Adrenal gland (tissue), 12 donors: ENCODE data around the gene ABHD16A. TPM values are rescaled to one million over a fixed set of nuclear protein-coding genes. Genes with fewer than 3 reads are reported as not detected.

Source experiments
- DNase-seq, 7 donors: peaks; one replicate each; pipeline ENCODE4 v3.0.0-alpha.2; 2019 to 2020
- H3K27ac ChIP-seq, 5 donors: fragments of 200-600 bp; sonication (generic) in 4 of 5; 1 replicate in 3 of 5; 2 replicates in 2 of 5; pipeline versions ENCODE4 v1.5.1 to v1.8.0; 2016 to 2020; ENCODE audit warnings: mild to moderate bottlenecking in 1 of 5
- H3K27me3 ChIP-seq: fragments of 200-600 bp; 2 replicates; pipeline ENCODE4 v1.8.0; 2021
- H3K36me3 ChIP-seq, 2 donors: fragments of 200-600 bp; replicated peaks in 1 of 2; 1 replicate in 1 of 2; 2 replicates in 1 of 2; pipeline versions ENCODE4 v1.5.1 to v1.8.0; 2018 to 2022
- H3K4me1 ChIP-seq, 2 donors: fragments of 200-600 bp; replicated peaks in 1 of 2; 1 replicate in 1 of 2; 2 replicates in 1 of 2; pipeline versions ENCODE4 v1.5.1 to v1.8.0; 2018 to 2021
- H3K4me3 ChIP-seq, 4 donors: fragments of 200-600 bp; sonication (generic) in 3 of 4; one replicate each; pipeline ENCODE4 v1.5.1; 2016 to 2018
- H3K9me3 ChIP-seq, 3 donors: fragments of 200-600 bp; sonication (generic) in 1 of 3; replicated peaks in 1 of 3; 1 replicate in 2 of 3; 2 replicates in 1 of 3; pipeline versions ENCODE4 v1.5.1 to v1.8.0; 2016 to 2021
- POLR2A ChIP-seq, 2 donors: fragments of 450-650 bp; IDR thresholded peaks; one replicate each; pipeline ENCODE4 v1.6.1; 2017; ENCODE audit warnings: antibody characterized with exemption in 2 of 2, mild to moderate bottlenecking in 2 of 2, moderate library complexity in 1 of 2
- WGBS, 4 donors: extraction: QIAGEN DNeasy Blood & Tissue Kit in 2 of 4; methylation state at CpG; one replicate each; pipeline versions ENCODE4 v1.1.5 to v1.1.7; 2013 to 2017; 5-methylcytosine and 5-hydroxymethylcytosine counted together
- intact Hi-C, 2 donors: fragments of 100-400 bp; cut with DNase I; formaldehyde crosslinking; loops; one replicate each; pipeline versions ENCODE4 v1.14.1 to v1.15.0; 2022 to 2023
- polyA plus RNA-seq, 3 donors: library from polyadenylated mRNA; stranded (reverse); fragments of 200-250 nt in 2 of 3; fragments of 350-450 nt in 1 of 3; fragmentation: Illumina TruSeq in 1 of 3; extraction: RNeasy Lipid Tissue Mini Kit (QIAGEN cat#74804) in 1 of 3; gene quantifications; one replicate each; pipeline ENCODE4 v1.2.3, GENCODE V29; 2013 to 2014
- total RNA-seq, 9 donors: library from RNA; depleted of rRNA in 4 of 9; stranded (reverse); fragments of >200 nt in 4 of 9; fragments of 120-200 nt in 1 of 9; fragmentation: NEBNext Ultra II Directional in 1 of 9; extraction: Animal tissue kit (Norgen Biotek cat#: 25700) in 1 of 9; gene quantifications; one replicate each; pipeline versions ENCODE4 v1.1.0 to v1.2.4, GENCODE V29; 2013 to 2023
- TF ChIP-seq, protein P1 (sequence below), 6 experiments: fragments of 450-650 bp in 4 of 6; fragments of 200-600 bp in 2 of 6; sonication (generic) in 1 of 6; IDR thresholded peaks; 1 replicate in 5 of 6; 2 replicates in 1 of 6; pipeline versions ENCODE4 v1.5.1 to v1.8.0; 2016 to 2021; ENCODE audit warnings: antibody characterized with exemption in 6 of 6, mild to moderate bottlenecking in 2 of 6, moderate library complexity in 1 of 6
- donor health status: healthy with polysubstance abuse.
- donor health status: Bipolar disorder and iron deficiency.
- donor health status: DM: yes; HTN: yes; CAD: no.
- donor health status: DM: no; HTN: no; CAD: no.
- donor health status: DM: no; HTN: no; CAD: no.
- donor health status: DM: yes; HTN: yes; CAD: no.

ABHD16A gene
- total and polyA plus RNA-seq, 12 donors = 38.7 to 73.1 (median 58.1) TPM

DNA sequence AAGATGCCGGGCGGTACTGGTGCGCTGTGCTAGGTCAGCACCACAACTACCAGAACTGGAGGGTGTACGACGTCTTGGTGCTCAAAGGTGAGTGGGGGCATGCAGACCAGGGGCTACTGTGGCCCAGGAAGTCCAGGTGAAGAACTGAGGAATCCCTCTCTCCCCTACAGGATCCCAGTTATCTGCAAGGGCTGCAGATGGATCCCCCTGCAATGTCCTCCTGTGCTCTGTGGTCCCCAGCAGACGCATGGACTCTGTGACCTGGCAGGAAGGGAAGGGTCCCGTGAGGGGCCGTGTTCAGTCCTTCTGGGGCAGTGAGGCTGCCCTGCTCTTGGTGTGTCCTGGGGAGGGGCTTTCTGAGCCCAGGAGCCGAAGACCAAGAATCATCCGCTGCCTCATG, 4.6 kb upstream of the ABHD16A start:
- H3K36me3 ChIP-seq = no peaks in the 10 kb centered on the region
- no peaks in the 10 kb centered on the region for H3K27me3 ChIP-seq
- peaks cover 0 to 6% of the 10 kb centered on the region in 2 donors for H3K4me1 ChIP-seq
- TF ChIP-seq, protein P1, sequence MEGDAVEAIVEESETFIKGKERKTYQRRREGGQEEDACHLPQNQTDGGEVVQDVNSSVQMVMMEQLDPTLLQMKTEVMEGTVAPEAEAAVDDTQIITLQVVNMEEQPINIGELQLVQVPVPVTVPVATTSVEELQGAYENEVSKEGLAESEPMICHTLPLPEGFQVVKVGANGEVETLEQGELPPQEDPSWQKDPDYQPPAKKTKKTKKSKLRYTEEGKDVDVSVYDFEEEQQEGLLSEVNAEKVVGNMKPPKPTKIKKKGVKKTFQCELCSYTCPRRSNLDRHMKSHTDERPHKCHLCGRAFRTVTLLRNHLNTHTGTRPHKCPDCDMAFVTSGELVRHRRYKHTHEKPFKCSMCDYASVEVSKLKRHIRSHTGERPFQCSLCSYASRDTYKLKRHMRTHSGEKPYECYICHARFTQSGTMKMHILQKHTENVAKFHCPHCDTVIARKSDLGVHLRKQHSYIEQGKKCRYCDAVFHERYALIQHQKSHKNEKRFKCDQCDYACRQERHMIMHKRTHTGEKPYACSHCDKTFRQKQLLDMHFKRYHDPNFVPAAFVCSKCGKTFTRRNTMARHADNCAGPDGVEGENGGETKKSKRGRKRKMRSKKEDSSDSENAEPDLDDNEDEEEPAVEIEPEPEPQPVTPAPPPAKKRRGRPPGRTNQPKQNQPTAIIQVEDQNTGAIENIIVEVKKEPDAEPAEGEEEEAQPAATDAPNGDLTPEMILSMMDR (IDR thresholded peaks at IDR 0.05) = no peak
- no peak for TF ChIP-seq POLR2A (IDR thresholded peaks at IDR 0.05)
- no peak overlapping the region for H3K27ac ChIP-seq
- intact Hi-C loops = no loop called here
- 80 to 92% (median 87%) methylated on average over 1 to 10 of the region's 10 CpGs for WGBS, 4 donors
- no peaks in the 10 kb centered on the region for H3K9me3 ChIP-seq
- no peak for DNase-seq
- H3K4me3 ChIP-seq = no peak overlapping the region

DNA sequence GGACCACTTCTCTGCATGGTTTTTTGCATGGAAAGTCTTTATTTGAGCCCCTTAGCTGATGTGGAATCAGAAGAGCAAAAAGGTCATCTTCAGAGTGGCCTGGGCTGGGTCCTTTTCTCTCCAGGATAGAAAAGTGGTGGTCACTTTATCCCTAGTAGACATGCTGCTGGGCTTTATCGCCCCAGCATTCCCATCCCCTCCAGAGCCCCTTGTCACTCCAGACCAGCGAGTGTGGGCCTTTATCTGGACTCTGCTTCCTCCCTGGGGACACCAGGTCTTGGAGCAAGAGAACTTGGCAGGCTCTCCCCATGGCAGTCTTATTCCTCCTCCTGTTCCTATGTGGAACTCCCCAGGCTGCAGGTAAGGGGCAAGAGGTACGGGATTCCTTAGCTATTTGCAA, 3.5 kb upstream of the ABHD16A start, which contains the start of gene LY6G6F:
LY6G6F (plus strand) TSS at position 268 of the 400 bp plus-strand sequence; CDS start at position 309, 41 bp downstream.
- no peaks in the 10 kb centered on the region for H3K9me3 ChIP-seq
- no peak for TF ChIP-seq POLR2A (IDR thresholded peaks at IDR 0.05)
- TF ChIP-seq, protein P1 (IDR thresholded peaks at IDR 0.05) = no peak
- no peaks in the 10 kb centered on the region for H3K27me3 ChIP-seq
- no peaks in the 10 kb centered on the region for H3K36me3 ChIP-seq
- peaks cover 7 to 13% of the 10 kb centered on the region in 2 donors for H3K4me1 ChIP-seq
- no peak for DNase-seq
- intact Hi-C loops = no loop called here
- H3K27ac ChIP-seq = peak within 1 kb of the TSS in 1 of 5 donors; percentile 14
- no peak within 1 kb of the TSS for H3K4me3 ChIP-seq
- 55 to 75% (median 68%) methylated on average over 3 of the region's 3 CpGs for WGBS, 4 donors

DNA sequence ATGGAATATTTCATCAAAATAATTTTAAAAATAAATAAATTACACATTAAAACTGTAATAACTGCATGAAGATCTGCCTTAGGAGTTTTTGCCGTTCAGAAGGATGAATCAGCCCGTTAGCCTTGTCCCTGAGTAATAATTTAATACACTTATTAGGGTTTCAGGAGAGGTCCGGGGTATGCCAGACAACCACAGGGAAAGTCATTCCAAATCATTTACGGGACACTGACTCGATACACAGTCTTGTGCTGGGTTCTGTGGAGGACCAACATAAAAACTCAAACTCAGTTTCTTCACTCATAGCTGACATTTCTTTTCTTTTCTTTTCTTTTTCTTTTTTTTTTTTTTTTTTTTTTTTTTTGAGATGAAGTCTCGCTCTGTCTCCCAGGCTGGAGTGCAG, 2.8 kb upstream of the ABHD16A start:
- no peaks in the 10 kb centered on the region for H3K36me3 ChIP-seq
- H3K9me3 ChIP-seq = no peaks in the 10 kb centered on the region
- no peaks in the 10 kb centered on the region for H3K27me3 ChIP-seq
- no peak for TF ChIP-seq POLR2A (IDR thresholded peaks at IDR 0.05)
- TF ChIP-seq, protein P1 (IDR thresholded peaks at IDR 0.05) = no peak
- no peak for DNase-seq
- 42 to 63% (median 49%) methylated on average over 5 to 6 of the region's 6 CpGs for WGBS, 4 donors
- intact Hi-C loops = no loop called here
- no peak overlapping the region for H3K4me3 ChIP-seq
- H3K4me1 ChIP-seq = peaks cover 8 to 20% of the 10 kb centered on the region in 2 donors
- H3K27ac ChIP-seq = peak overlapping the region in 1 of 5 donors; percentile 14

DNA sequence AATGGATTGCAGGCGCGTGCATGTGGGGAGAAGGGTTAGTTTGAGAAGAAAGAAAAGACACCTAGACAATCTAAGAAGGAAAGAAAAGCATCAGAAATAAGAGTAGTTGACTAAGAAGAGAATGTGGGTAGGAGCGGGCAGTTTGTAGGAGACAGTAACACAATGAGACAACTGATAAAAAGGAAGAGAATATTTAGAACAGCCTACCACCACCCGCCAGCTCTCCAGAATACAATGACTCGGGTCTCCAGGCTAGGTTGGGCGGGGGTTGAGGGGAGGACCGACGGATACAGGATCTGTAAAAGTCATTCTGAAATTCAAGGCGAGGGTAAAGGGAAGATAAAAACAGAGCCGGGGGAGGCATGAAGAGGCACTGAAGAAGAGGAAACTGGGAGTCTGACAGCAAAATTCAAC, 712 bp downstream of the ABHD16A start:
- 0 to 2% (median 1%) methylated on average over 10 of the region's 10 CpGs for WGBS, 4 donors

More for the DNA sequence above, 712 bp downstream of the ABHD16A start:
- Histone ChIP-seq H3K9me3 (no peaks in the 10 kb centered on the region), H3K36me3 (peaks cover 0 to 22% of the 10 kb centered on the region in 2 donors), H3K27me3 (no peaks in the 10 kb centered on the region), H3K4me3 (peak overlapping the region; percentile 58 to 84 (median 80)), H3K27ac (peak overlapping the region; percentile 90 to 99 (median 96)), H3K4me1 (peaks cover 8 to 25% of the 10 kb centered on the region in 2 donors)
- TF ChIP-seq, protein P1 (IDR thresholded peaks at IDR 0.05) = no peak
- no peak for TF ChIP-seq POLR2A (IDR thresholded peaks at IDR 0.05)
- intact Hi-C loops = no loop called here
- no peak for DNase-seq
